Panc1 (cell line): ENCODE measurements around the gene ZNF506. TPM values are rescaled to one million over a fixed set of nuclear protein-coding genes. Genes with fewer than 3 reads are reported as not detected.

Source experiments
- ATAC-seq: fragments of 200-7000 bp; cut with Tn5 transposase; 2 replicates; pipeline ENCODE4 v1.9.1; 2020; ENCODE audit warnings: mild to moderate bottlenecking, moderate library complexity
- BruUV-seq: library from RNA; stranded (reverse); fragments of 400-500 nt; replicated peaks from 2 replicates; lab custom pipeline; 2021; lab: Mats Ljungman, UMichigan
- CTCF ChIA-PET: fragments of 300-600 bp; sonication (Branson Sonifier 250); formaldehyde crosslinking; loops from one replicate; lab custom pipeline; 2022; ENCODE audit warnings: antibody characterized with exemption; lab: Charles Lee
- POLR2A ChIA-PET: fragments of 300-600 bp; sonication (Branson Sonifier 250); formaldehyde crosslinking; loops from one replicate; lab custom pipeline; 2022; ENCODE audit warnings: antibody characterized with exemption; lab: Charles Lee
- DNase-seq: peaks from one replicate; pipeline ENCODE4 v3.0.0-alpha.2; 2010; ENCODE audit warnings: low read depth, low spot score
- H3K27ac ChIP-seq: 2 replicates; pipeline ENCODE4 v1.5.1; 2011; ENCODE audit warnings: mild to moderate bottlenecking, low read length, inconsistent platforms
- H3K27me3 ChIP-seq: fragments of 200-500 bp; sonication (Bioruptor generic); 2 replicates; pipeline ENCODE4 v1.6.0; 2014; ENCODE audit warnings: low read length, inconsistent platforms; ENCODE audit not compliant: control insufficient read depth, insufficient read depth
- H3K36me3 ChIP-seq: fragments of 200-500 bp; sonication (Bioruptor generic); 2 replicates; pipeline ENCODE4 v1.5.1; 2014; ENCODE audit warnings: inconsistent platforms, mild to moderate bottlenecking, low read length, moderate library complexity; ENCODE audit not compliant: control insufficient read depth, insufficient read depth
- H3K4me1 ChIP-seq: 2 replicates; pipeline ENCODE4 v1.5.1; 2011; ENCODE audit warnings: inconsistent platforms, mild to moderate bottlenecking, low read length, moderate library complexity; ENCODE audit not compliant: control insufficient read depth, insufficient read depth
- H3K4me3 ChIP-seq, 2 experiments: 2 replicates each; pipeline ENCODE4 v1.5.1; 2011 to 2012; ENCODE audit warnings: low read depth in 2 of 2, low read length in 2 of 2, mild to moderate bottlenecking in 2 of 2, inconsistent platforms in 1 of 2, moderate library complexity in 1 of 2
- H3K9me3 ChIP-seq: fragments of 200-500 bp; sonication (Bioruptor generic); 2 replicates; pipeline ENCODE4 v1.5.1; 2014; ENCODE audit warnings: low read depth, mild to moderate bottlenecking, inconsistent platforms, low read length, moderate library complexity; ENCODE audit not compliant: control insufficient read depth, insufficient read depth
- CTCF ChIP-seq: fragments of 450-650 bp; IDR thresholded peaks from 2 replicates; pipeline ENCODE4 v1.5.1; 2017; ENCODE audit warnings: mild to moderate bottlenecking
- POLR2AphosphoS5 ChIP-seq: IDR thresholded peaks from 2 replicates; pipeline ENCODE4 v1.6.1; 2012; ENCODE audit warnings: mild to moderate bottlenecking, low read depth, low read length, moderate library complexity
- SIN3A ChIP-seq: IDR thresholded peaks from 2 replicates; pipeline ENCODE4 v1.6.1; 2012; ENCODE audit warnings: low read depth, mild to moderate bottlenecking, low read length, moderate library complexity, borderline replicate concordance; ENCODE audit not compliant: insufficient read depth
- TCF7L2 ChIP-seq: IDR thresholded peaks from 2 replicates; pipeline ENCODE4 v1.6.1; 2011; ENCODE audit warnings: mild to moderate bottlenecking, low read depth, low read length, inconsistent platforms
- in situ Hi-C: cut with HindIII; loops from 2 replicates; pipeline ENCODE4 v1.10.0; 2016; ENCODE audit warnings: low sequenced_read_pairs, low pct_unique_long_range_greater_than_20kb
- intact Hi-C: fragments of 100-400 bp; cut with micrococcal nuclease; formaldehyde crosslinking; loops from one replicate; pipeline ENCODE4 v1.10.0; 2022; ENCODE audit not compliant: unreplicated experiment
- total RNA-seq: library from RNA; stranded (reverse); gene quantifications from one replicate; pipeline ENCODE4 v1.2.1, GENCODE V29; 2021; ENCODE audit not compliant: unreplicated experiment
- TF ChIP-seq, protein P1 (sequence below), 2 experiments: IDR thresholded peaks; 2 replicates each; pipeline ENCODE4 v1.6.1; 2011 to 2012; ENCODE audit warnings: low read depth in 2 of 2, control low read depth in 1 of 2, low read length in 1 of 2, mild to moderate bottlenecking in 1 of 2, moderate library complexity in 1 of 2; ENCODE audit not compliant: insufficient read depth in 1 of 2

ZNF506 gene
- total RNA-seq, 1 experiment from 2014 or later: 11.4 TPM

DNA sequence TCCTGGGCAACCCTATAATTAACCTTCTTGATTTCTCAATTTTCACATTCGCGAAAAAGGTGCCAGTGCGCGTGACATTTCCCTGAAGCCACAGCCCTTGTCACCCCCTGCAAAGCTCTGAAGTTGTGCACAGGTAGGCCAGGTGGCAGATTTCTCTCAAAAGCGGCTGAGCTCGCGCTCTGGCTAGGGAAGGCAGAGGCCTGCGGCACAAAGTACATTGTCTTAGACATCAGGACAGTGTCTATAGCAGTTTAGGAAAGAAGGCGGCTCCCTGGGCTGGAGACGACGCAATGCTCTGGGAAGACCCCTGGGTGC is 45.7 kb downstream of the ZNF506 start:
- no peaks in the 10 kb centered on the region for H3K27me3 ChIP-seq
- TF ChIP-seq, protein P1, sequence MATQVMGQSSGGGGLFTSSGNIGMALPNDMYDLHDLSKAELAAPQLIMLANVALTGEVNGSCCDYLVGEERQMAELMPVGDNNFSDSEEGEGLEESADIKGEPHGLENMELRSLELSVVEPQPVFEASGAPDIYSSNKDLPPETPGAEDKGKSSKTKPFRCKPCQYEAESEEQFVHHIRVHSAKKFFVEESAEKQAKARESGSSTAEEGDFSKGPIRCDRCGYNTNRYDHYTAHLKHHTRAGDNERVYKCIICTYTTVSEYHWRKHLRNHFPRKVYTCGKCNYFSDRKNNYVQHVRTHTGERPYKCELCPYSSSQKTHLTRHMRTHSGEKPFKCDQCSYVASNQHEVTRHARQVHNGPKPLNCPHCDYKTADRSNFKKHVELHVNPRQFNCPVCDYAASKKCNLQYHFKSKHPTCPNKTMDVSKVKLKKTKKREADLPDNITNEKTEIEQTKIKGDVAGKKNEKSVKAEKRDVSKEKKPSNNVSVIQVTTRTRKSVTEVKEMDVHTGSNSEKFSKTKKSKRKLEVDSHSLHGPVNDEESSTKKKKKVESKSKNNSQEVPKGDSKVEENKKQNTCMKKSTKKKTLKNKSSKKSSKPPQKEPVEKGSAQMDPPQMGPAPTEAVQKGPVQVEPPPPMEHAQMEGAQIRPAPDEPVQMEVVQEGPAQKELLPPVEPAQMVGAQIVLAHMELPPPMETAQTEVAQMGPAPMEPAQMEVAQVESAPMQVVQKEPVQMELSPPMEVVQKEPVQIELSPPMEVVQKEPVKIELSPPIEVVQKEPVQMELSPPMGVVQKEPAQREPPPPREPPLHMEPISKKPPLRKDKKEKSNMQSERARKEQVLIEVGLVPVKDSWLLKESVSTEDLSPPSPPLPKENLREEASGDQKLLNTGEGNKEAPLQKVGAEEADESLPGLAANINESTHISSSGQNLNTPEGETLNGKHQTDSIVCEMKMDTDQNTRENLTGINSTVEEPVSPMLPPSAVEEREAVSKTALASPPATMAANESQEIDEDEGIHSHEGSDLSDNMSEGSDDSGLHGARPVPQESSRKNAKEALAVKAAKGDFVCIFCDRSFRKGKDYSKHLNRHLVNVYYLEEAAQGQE (IDR thresholded peaks at IDR 0.05; ENCODE audit: insufficient read depth in 1 of 2, low read depth in 2 of 2, low read length in 1 of 2): no peak
- TF ChIP-seq POLR2AphosphoS5 (no peak), SIN3A (no peak), CTCF (no peak), TCF7L2 (no peak)
- peaks cover 11% of the 10 kb centered on the region for H3K4me1 ChIP-seq
- ATAC-seq: peak; percentile 13; the same call in 1 of the 2 replicates
- peaks cover 4% of the 10 kb centered on the region; the same call in 1 of the 2 replicates for H3K9me3 ChIP-seq
- DNase-seq: no peak
- POLR2A ChIA-PET: no interaction called here
- no TSS peak for BruUV-seq
- in situ Hi-C loops: no loop called here
- H3K4me3 ChIP-seq: peak overlapping the region; percentile 79 to 89
- CTCF ChIA-PET: no interaction called here
- H3K36me3 ChIP-seq: no peaks in the 10 kb centered on the region; the same call in 1 of the 2 replicates
- intact Hi-C loops: no loop called here
- peak overlapping the region; percentile 79 for H3K27ac ChIP-seq

DNA sequence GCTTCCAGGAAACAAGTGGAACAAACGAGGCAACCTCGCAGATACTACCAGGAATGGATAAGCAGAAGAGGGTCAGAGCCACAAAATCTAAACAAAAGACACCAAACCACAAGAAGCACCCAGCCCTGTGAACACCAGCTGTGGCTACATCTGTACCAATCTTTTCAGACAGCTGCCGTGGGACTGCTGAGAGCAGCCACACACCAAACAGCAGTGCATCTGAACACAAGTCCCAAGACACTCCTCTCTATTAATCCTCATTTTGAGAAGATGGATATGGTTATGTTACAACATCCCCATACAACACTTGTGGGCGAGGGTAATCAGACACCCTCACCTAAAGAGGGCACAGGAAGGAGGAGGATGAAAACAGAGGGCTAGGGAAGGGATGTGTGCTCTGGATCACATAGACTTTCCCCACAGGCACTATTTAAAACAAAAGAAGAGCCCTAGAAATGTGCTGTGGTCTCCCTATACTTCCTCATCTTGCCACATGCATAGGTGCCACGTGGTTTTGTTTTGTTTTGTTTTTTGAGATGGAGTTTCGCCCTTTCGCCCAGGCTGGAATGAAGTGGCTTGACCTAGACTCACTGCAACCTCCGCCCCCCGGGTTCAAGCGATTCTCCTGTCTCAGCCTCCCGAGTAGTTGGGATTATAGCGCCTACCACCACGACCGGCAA is 47.1 kb downstream of the ZNF506 start:
- intact Hi-C loops: no loop called here

More for the DNA sequence above, 47.1 kb downstream of the ZNF506 start:
- Histone ChIP-seq H3K27me3 (no peaks in the 10 kb centered on the region), H3K4me3 (no peak overlapping the region), H3K36me3 (no peaks in the 10 kb centered on the region; the same call in 1 of the 2 replicates), H3K4me1 (peaks cover 11% of the 10 kb centered on the region), H3K27ac (no peak overlapping the region), H3K9me3 (peaks cover 4% of the 10 kb centered on the region; the same call in 1 of the 2 replicates)
- no TSS peak for BruUV-seq
- ChIA-PET POLR2A (no interaction called here), CTCF (no interaction called here)
- in situ Hi-C loops: no loop called here
- TF ChIP-seq SIN3A (no peak), CTCF (no peak), POLR2AphosphoS5 (no peak), TCF7L2 (no peak)
- TF ChIP-seq, protein P1 (IDR thresholded peaks at IDR 0.05; ENCODE audit: insufficient read depth in 1 of 2, low read depth in 2 of 2, low read length in 1 of 2): no peak
- DNase-seq (no peak), ATAC-seq (no peak)
